GM10248 (cell line): Measurements from ENCODE around the gene TSPAN31.

Source experiments
- CTCF ChIA-PET: fragments of 300-600 bp; sonication (Branson Sonifier 250); formaldehyde crosslinking; extraction: SDS; loops from one replicate; lab custom pipeline; 2021; ENCODE audit warnings: antibody characterized with exemption; lab: Yijun Ruan, JAX
- POLR2A ChIA-PET: fragments of 350-650 bp; sonication (Branson Sonifier 250); formaldehyde crosslinking; extraction: SDS; loops from one replicate; lab custom pipeline; 2020; ENCODE audit warnings: antibody characterized with exemption; lab: Yijun Ruan, JAX
- DNase-seq: peaks from one replicate; pipeline ENCODE4 v3.0.0; 2012; ENCODE audit errors: extremely low spot score
- CTCF ChIP-seq: IDR thresholded peaks from 2 replicates; pipeline ENCODE4 v1.5.1; 2012; ENCODE audit warnings: mild to moderate bottlenecking, low read depth; ENCODE audit errors: extremely low read depth, missing control alignments, control extremely low read depth

TSPAN31 gene

DNA sequence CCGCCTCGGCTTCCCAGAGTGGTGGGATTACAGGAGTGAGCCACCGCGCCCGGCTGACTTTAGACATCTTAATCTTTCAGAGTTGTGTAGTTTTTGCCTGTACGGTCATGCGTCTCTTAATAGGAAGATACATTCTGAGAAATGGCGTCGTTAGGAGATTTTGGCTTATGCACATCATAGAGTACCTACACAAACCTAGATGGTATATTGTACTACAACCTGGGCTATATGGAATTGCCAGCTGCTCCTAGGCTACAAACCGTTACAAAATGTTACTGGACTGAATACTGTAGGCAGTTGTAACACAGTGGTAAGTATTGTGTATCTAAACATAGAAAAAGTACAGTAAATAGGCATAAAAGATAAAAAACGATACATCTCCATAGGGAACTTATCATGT, 39.0 kb downstream of the TSPAN31 start:
- CTCF ChIA-PET, result interaction anchor here (0.9 to 11.8 kb wide), 9 partner anchors 10 to 144 kb away, joined by 3 to 85 read pairs (median 11); partner anchors contain the start of genes EEF1AKMT3 and METTL1
- DNase-seq, result no peak
- no peak for TF ChIP-seq CTCF
- POLR2A ChIA-PET, result no interaction called here

DNA sequence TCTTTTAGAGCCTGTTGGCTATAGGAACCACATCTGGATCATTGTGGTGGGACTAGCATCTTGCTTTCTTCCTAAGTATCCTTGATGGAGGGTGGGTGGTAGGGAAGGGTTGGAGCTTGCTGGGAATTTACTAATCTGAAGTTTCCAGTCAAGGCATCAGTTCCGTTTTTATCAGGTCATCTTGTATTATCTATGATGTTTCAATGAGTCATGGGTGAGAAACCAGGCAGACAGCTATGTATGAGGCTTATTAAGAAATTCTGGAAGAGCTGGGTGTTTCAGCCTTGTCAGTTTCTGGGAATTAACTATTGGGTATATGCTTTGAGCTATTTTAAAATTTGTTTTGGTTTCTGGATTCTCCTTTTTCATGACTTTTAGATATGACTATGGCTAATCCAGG, 49.1 kb downstream of the TSPAN31 start:
- ChIA-PET CTCF (interaction anchor here (0.9 to 6.7 kb wide), 7 partner anchors 9 to 112 kb away, joined by 3 to 53 read pairs (median 3); partner anchors contain the start of gene TSFM), POLR2A (no interaction called here)
- no peak for DNase-seq
- TF ChIP-seq CTCF, result no peak

GRCh38 chr12:57795354-57795753, 50.5 kb downstream of the TSPAN31 start:
- no peak for TF ChIP-seq CTCF
- POLR2A ChIA-PET, result no interaction called here
- CTCF ChIA-PET, result interaction anchor here (6.7 kb wide), 1 partner anchor 14 kb away, joined by 53 read pairs; the partner anchor contains the start of gene TSFM
- DNase-seq, result no peak

- CTCF ChIA-PET, result interaction anchor here (0.9 to 8.1 kb wide), 4 partner anchors 16 to 105 kb away, joined by 3 to 87 read pairs (median 28); partner anchors contain the start of gene TSFM
- POLR2A ChIA-PET, result no interaction called here
- no peak for TF ChIP-seq CTCF
- no peak for DNase-seq
Observed at GRCh38 chr12:57796996-57797395, 52.2 kb downstream of the TSPAN31 start.

- no peak for DNase-seq
- ChIA-PET CTCF (interaction anchor here (0.9 to 8.1 kb wide), 6 partner anchors 13 to 104 kb away, joined by 3 to 87 read pairs (median 28); partner anchors contain the start of gene TSFM), POLR2A (no interaction called here)
- no peak for TF ChIP-seq CTCF
Observed at GRCh38 chr12:57797933-57798332, 53.1 kb downstream of the TSPAN31 start.
